Neural crest cell (in vitro differentiated cells): ENCODE data around the gene IGF1. TPM values are rescaled to one million over a fixed set of nuclear protein-coding genes. Genes with fewer than 3 reads are reported as not detected.
"Not testable (repeated sequence)": the region's sequence is repeated elsewhere in the genome, so short reads cannot be mapped to it uniquely, and the experiment has no call there.

Experiments used
- DNase-seq: peaks from one replicate; pipeline ENCODE4 v3.0.0; 2021; ENCODE audit warnings: low read depth, mixed read lengths, low spot score
- H3K27ac Mint-ChIP-seq: one replicate; pipeline ENCODE4 v1.8.0; 2021; ENCODE audit warnings: mild to moderate bottlenecking, mixed read lengths; ENCODE audit not compliant: unreplicated experiment
- H3K27me3 Mint-ChIP-seq: 2 replicates; pipeline ENCODE4 v1.8.0; 2021; ENCODE audit warnings: low read depth, mild to moderate bottlenecking, mixed read lengths
- H3K36me3 Mint-ChIP-seq: 2 replicates; pipeline ENCODE4 v1.8.0; 2021; ENCODE audit warnings: low read depth, mild to moderate bottlenecking, mixed read lengths
- H3K4me1 Mint-ChIP-seq: 2 replicates; pipeline ENCODE4 v1.8.0; 2021; ENCODE audit warnings: mixed read lengths
- H3K4me3 Mint-ChIP-seq: one replicate; pipeline ENCODE4 v1.8.0; 2021; ENCODE audit warnings: mild to moderate bottlenecking, mixed read lengths
- H3K9me3 Mint-ChIP-seq: 2 replicates; pipeline ENCODE4 v1.8.0; 2021; ENCODE audit warnings: mixed read lengths
- CTCF ChIP-seq: fragments of 200-600 bp; sonication (generic); conservative IDR thresholded peaks from 2 replicates; pipeline ENCODE4 v1.5.0; 2021; ENCODE audit warnings: antibody characterized with exemption, mild to moderate bottlenecking
- total RNA-seq: library from RNA; stranded (reverse); gene quantifications from 2 replicates; pipeline ENCODE4 v1.2.1, GENCODE V29; 2021

The IGF1 gene
- total RNA-seq, 1 donor from 2014 or later = not detected

GRCh38 chr12:102371165-102371564 is 109.2 kb downstream of the IGF1 start:
- TF ChIP-seq CTCF = no peak
- Mint-ChIP-seq H3K36me3 (no peaks in the 10 kb centered on the region), H3K27me3 (no peaks in the 10 kb centered on the region), H3K4me3 (no peak overlapping the region), H3K27ac (no peak overlapping the region), H3K9me3 (peaks cover 13% of the 10 kb centered on the region), H3K4me1 (no peaks in the 10 kb centered on the region)
- no peak for DNase-seq

- Mint-ChIP-seq H3K9me3 (peaks cover 13% of the 10 kb centered on the region), H3K4me1 (no peaks in the 10 kb centered on the region), H3K27me3 (no peaks in the 10 kb centered on the region), H3K27ac (no peak overlapping the region), H3K4me3 (no peak overlapping the region), H3K36me3 (no peaks in the 10 kb centered on the region)
- no peak for TF ChIP-seq CTCF
- no peak for DNase-seq
These were observed 110.5 kb downstream of the IGF1 start for GRCh38 chr12:102369876-102370275.

GRCh38 chr12:102365365-102365764 is 115.0 kb downstream of the IGF1 start:
- Mint-ChIP-seq H3K27me3 (peaks cover 16% of the 10 kb centered on the region), H3K27ac (no peak overlapping the region), H3K9me3 (peaks cover 10% of the 10 kb centered on the region), H3K36me3 (no peaks in the 10 kb centered on the region), H3K4me3 (no peak overlapping the region), H3K4me1 (no peaks in the 10 kb centered on the region)
- no peak for DNase-seq
- TF ChIP-seq CTCF = no peak

GRCh38 chr12:102364709-102365108 is 115.7 kb downstream of the IGF1 start:
- Mint-ChIP-seq H3K36me3 (no peaks in the 10 kb centered on the region), H3K9me3 (peaks cover 10% of the 10 kb centered on the region), H3K4me1 (no peaks in the 10 kb centered on the region), H3K27ac (no peak overlapping the region), H3K4me3 (no peak overlapping the region), H3K27me3 (peaks cover 22% of the 10 kb centered on the region)
- no peak for DNase-seq
- no peak for TF ChIP-seq CTCF

GRCh38 chr12:102356690-102357089 is 123.7 kb downstream of the IGF1 start:
- Mint-ChIP-seq H3K4me1 (no peaks in the 10 kb centered on the region), H3K4me3 (no peak overlapping the region), H3K9me3 (peaks cover 21% of the 10 kb centered on the region), H3K36me3 (peaks cover 9% of the 10 kb centered on the region), H3K27me3 (peaks cover 17% of the 10 kb centered on the region), H3K27ac (no peak overlapping the region)
- TF ChIP-seq CTCF = no peak
- DNase-seq = no peak

- not testable (repeated sequence) for H3K27me3 Mint-ChIP-seq, H3K27ac Mint-ChIP-seq, H3K4me3 Mint-ChIP-seq, H3K36me3 Mint-ChIP-seq, H3K4me1 Mint-ChIP-seq, DNase-seq
- peaks cover 19% of the 10 kb centered on the region for H3K9me3 Mint-ChIP-seq
These were observed 126.1 kb downstream of the IGF1 start for GRCh38 chr12:102354281-102354680.
